DND-41 (cell line): ENCODE results near the gene SLC39A11.
"Not testable (repeated sequence)": the region's sequence is repeated elsewhere in the genome, so short reads cannot be mapped to it uniquely, and the experiment has no call there.

Source experiments
- CTCF ChIP-seq: IDR thresholded peaks from 2 replicates; pipeline ENCODE4 v1.5.1; 2012; ENCODE audit warnings: borderline replicate concordance, low read length, moderate library complexity, mild to moderate bottlenecking; ENCODE audit not compliant: poor library complexity, severe bottlenecking; ENCODE audit errors: extremely low read depth
- EZH2 ChIP-seq: IDR thresholded peaks from 3 replicates; pipeline ENCODE4 v1.6.1; 2012; ENCODE audit warnings: borderline replicate concordance, low read depth, mild to moderate bottlenecking, moderate library complexity, low read length, inconsistent platforms; ENCODE audit not compliant: severe bottlenecking

GRCh38 chr17:72708682-72709081, 383.8 kb downstream of the SLC39A11 start:
- not testable (repeated sequence) for TF ChIP-seq CTCF, EZH2
